ENCODE data around the gene TRPV3. TPM values are rescaled to one million over a fixed set of nuclear protein-coding genes. Genes with fewer than 3 reads are reported as not detected.

TRPV3 gene
- total and polyA plus RNA-seq, 8 donors = 0.21 to 0.99 (median 0.50) TPM

- no peak for ATAC-seq
- Histone ChIP-seq H3K9me3 (no peaks in the 10 kb centered on the region), H3K36me3 (no peaks in the 10 kb centered on the region), H3K4me3 (no peak overlapping the region), H3K4me1 (no peaks in the 10 kb centered on the region), H3K27ac (no peak overlapping the region), H3K27me3 (no peaks in the 10 kb centered on the region)
- 59 to 61% methylated on average over 11 of the region's 11 CpGs for WGBS, 2 donors
- intact Hi-C loops (cut with DNase I) = no loop called here
- no peak for DNase-seq
- TF ChIP-seq CTCF (IDR thresholded peaks at IDR 0.05) = no peak
- FAIRE-seq = no peak
Observed at GRCh38 chr17:3528880-3529511, 28.6 kb downstream of the TRPV3 start.

- H3K4me1 ChIP-seq = no peaks in the 10 kb centered on the region
Observed at GRCh38 chr17:3528403-3528851, 29.2 kb downstream of the TRPV3 start.

GRCh38 chr17:3527896-3528295 lies 29.7 kb downstream of the TRPV3 start:
- intact Hi-C loops (cut with DNase I) = no loop called here
- 85 to 86% methylated on average over 8 of the region's 8 CpGs for WGBS, 2 donors
- no peaks in the 10 kb centered on the region for H3K4me1 ChIP-seq
- TF ChIP-seq CTCF (IDR thresholded peaks at IDR 0.05) = no peak
- no peaks in the 10 kb centered on the region for H3K36me3 ChIP-seq
- no peaks in the 10 kb centered on the region for H3K9me3 ChIP-seq
- no peaks in the 10 kb centered on the region for H3K27me3 ChIP-seq
- H3K4me3 ChIP-seq = no peak overlapping the region
- FAIRE-seq (no peak), ATAC-seq (no peak), DNase-seq (no peak)
- H3K27ac ChIP-seq = no peak overlapping the region

More at GRCh38 chr17:3528403-3528851, 29.2 kb downstream of the TRPV3 start:
- Histone ChIP-seq H3K27me3 (no peaks in the 10 kb centered on the region), H3K27ac (no peak overlapping the region), H3K9me3 (no peaks in the 10 kb centered on the region), H3K4me3 (no peak overlapping the region), H3K36me3 (no peaks in the 10 kb centered on the region)
- TF ChIP-seq CTCF (IDR thresholded peaks at IDR 0.05) = no peak
- no peak for ATAC-seq
- 74 to 76% methylated on average over 14 of the region's 14 CpGs for WGBS, 2 donors
- intact Hi-C loops (cut with DNase I) = no loop called here
- no peak for DNase-seq
- FAIRE-seq = no peak

GRCh38 chr17:3527468-3527867 lies 30.1 kb downstream of the TRPV3 start:
- H3K27me3 ChIP-seq = no peaks in the 10 kb centered on the region
- intact Hi-C loops (cut with DNase I) = no loop called here
- TF ChIP-seq CTCF (IDR thresholded peaks at IDR 0.05) = no peak
- H3K36me3 ChIP-seq = no peaks in the 10 kb centered on the region
- DNase-seq (no peak), ATAC-seq (no peak), FAIRE-seq (no peak)
- WGBS, 2 donors = 70 to 83% methylated on average over 5 of the region's 5 CpGs
- H3K4me1 ChIP-seq = no peaks in the 10 kb centered on the region
- H3K27ac ChIP-seq = no peak overlapping the region
- H3K4me3 ChIP-seq = no peak overlapping the region
- H3K9me3 ChIP-seq = no peaks in the 10 kb centered on the region

GRCh38 chr17:3526971-3527370 lies 30.6 kb downstream of the TRPV3 start:
- no peaks in the 10 kb centered on the region for H3K36me3 ChIP-seq
- H3K4me3 ChIP-seq = no peak overlapping the region
- no peak for FAIRE-seq
- no peak for DNase-seq
- intact Hi-C loops (cut with DNase I) = no loop called here
- H3K27ac ChIP-seq = no peak overlapping the region
- WGBS, 2 donors = 72% methylated on average over 10 of the region's 10 CpGs
- H3K4me1 ChIP-seq = no peaks in the 10 kb centered on the region
- no peaks in the 10 kb centered on the region for H3K9me3 ChIP-seq
- no peak for TF ChIP-seq CTCF (IDR thresholded peaks at IDR 0.05)
- ATAC-seq = no peak
- H3K27me3 ChIP-seq = no peaks in the 10 kb centered on the region
